Body of pancreas (tissue), 4 donors: ENCODE results near the gene MEF2B.

ENCODE experiments used
- POLR2A ChIP-seq, 3 donors: fragments of 450-650 bp; IDR thresholded peaks; one replicate each; pipeline ENCODE4 v1.6.1; 2016; ENCODE audit warnings: antibody characterized with exemption in 3 of 3, mild to moderate bottlenecking in 2 of 3
- TF ChIP-seq, protein P1 (sequence below), 7 experiments: fragments of 450-650 bp in 4 of 7; fragments of 200-600 bp in 3 of 7; sonication (generic) in 3 of 7; IDR thresholded peaks; one replicate each; pipeline ENCODE4 v1.5.1; 2016 to 2019; ENCODE audit warnings: antibody characterized with exemption in 7 of 7

DNA sequence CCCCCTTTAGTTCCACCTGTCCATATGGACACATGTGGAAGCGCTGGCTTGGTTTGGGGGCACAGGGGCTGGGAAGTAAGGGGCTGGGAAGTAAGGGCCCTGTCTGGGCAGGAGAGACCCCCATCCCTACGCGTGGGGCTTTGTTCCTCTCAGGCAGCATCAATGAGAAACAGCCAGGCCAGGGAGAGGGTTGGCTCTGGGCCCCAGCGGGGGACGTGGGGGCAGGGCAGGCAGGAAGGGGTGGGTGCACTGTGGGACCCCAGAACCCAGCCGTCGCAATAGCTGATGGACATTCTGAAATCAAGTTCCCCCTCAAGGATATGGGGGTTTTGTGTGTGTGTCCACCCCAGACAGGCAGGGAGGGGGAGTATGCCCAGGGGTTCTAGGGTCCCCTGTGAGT is 42.9 kb upstream of the MEF2B start:
- TF ChIP-seq, protein P1, sequence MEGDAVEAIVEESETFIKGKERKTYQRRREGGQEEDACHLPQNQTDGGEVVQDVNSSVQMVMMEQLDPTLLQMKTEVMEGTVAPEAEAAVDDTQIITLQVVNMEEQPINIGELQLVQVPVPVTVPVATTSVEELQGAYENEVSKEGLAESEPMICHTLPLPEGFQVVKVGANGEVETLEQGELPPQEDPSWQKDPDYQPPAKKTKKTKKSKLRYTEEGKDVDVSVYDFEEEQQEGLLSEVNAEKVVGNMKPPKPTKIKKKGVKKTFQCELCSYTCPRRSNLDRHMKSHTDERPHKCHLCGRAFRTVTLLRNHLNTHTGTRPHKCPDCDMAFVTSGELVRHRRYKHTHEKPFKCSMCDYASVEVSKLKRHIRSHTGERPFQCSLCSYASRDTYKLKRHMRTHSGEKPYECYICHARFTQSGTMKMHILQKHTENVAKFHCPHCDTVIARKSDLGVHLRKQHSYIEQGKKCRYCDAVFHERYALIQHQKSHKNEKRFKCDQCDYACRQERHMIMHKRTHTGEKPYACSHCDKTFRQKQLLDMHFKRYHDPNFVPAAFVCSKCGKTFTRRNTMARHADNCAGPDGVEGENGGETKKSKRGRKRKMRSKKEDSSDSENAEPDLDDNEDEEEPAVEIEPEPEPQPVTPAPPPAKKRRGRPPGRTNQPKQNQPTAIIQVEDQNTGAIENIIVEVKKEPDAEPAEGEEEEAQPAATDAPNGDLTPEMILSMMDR (IDR thresholded peaks at IDR 0.05), result no peak
- no peak for TF ChIP-seq POLR2A (IDR thresholded peaks at IDR 0.05)
